Naive thymus-derived CD8-positive, alpha-beta T cell (primary cell): Measurements from ENCODE around the gene EOGT. TPM values are rescaled to one million over a fixed set of nuclear protein-coding genes. Genes with fewer than 3 reads are reported as not detected.

Experiments
- ATAC-seq, 2 donors: fragments of 150-1000 bp; cut with Tn5 transposase in 1 of 2; sonication (Bioruptor Pico), chemical (Tn5 transposase) in 1 of 2; 1 replicate in 1 of 2; 2 replicates in 1 of 2; pipeline ENCODE4 v1.10.0; 2021; ENCODE audit warnings: mild to moderate bottlenecking in 2 of 2, moderate library complexity in 2 of 2
- POLR2A ChIA-PET: fragments of 350-600 bp; sonication (Branson Sonifier 250); formaldehyde crosslinking; loops from one replicate; lab custom pipeline; 2021; ENCODE audit warnings: antibody characterized with exemption; lab: Charles Lee
- DNase-seq, 10 donors: peaks; one replicate each; pipeline versions ENCODE4 v3.0.0 to v3.0.0-alpha.2; 2020 to 2022
- H3K27ac Mint-ChIP-seq, 10 donors: one replicate each; pipeline ENCODE4 v1.8.0; 2020 to 2022; ENCODE audit warnings: mild to moderate bottlenecking in 10 of 10, mixed read lengths in 10 of 10, moderate library complexity in 4 of 10, inconsistent platforms in 1 of 10
- H3K27me3 Mint-ChIP-seq, 5 donors: one replicate each; pipeline ENCODE4 v1.8.0; 2021 to 2022; ENCODE audit warnings: mixed read lengths in 5 of 5
- H3K36me3 Mint-ChIP-seq, 3 donors: one replicate each; pipeline ENCODE4 v1.8.0; 2020 to 2022; ENCODE audit warnings: mixed read lengths in 3 of 3, mild to moderate bottlenecking in 2 of 3, inconsistent platforms in 1 of 3
- H3K4me1 Mint-ChIP-seq, 4 donors: one replicate each; pipeline ENCODE4 v1.8.0; 2021 to 2022; ENCODE audit warnings: mixed read lengths in 4 of 4
- H3K4me3 Mint-ChIP-seq, 10 donors: one replicate each; pipeline ENCODE4 v1.8.0; 2020 to 2022; ENCODE audit warnings: mild to moderate bottlenecking in 10 of 10, mixed read lengths in 10 of 10, moderate library complexity in 6 of 10, inconsistent platforms in 1 of 10
- H3K9me3 Mint-ChIP-seq, 9 donors: one replicate each; pipeline ENCODE4 v1.8.0; 2020 to 2022; ENCODE audit warnings: mixed read lengths in 9 of 9, mild to moderate bottlenecking in 3 of 9, inconsistent platforms in 1 of 9, moderate library complexity in 1 of 9
- polyA plus RNA-seq, 3 donors: library from polyadenylated mRNA; unstranded; fragments of 300-500 nt; fragmentation: Illumina TruSeq; gene quantifications; one replicate each; pipeline ENCODE4 v1.2.3, GENCODE V29; 2021
- total RNA-seq, 8 experiments: library from RNA in 2 of 8; stranded (reverse) in 2 of 8; gene quantifications; one replicate each; pipeline ENCODE4 v1.2.3 and lab custom pipeline; 2021 to 2026

EOGT gene
- total and polyA plus RNA-seq, 5 experiments from 2014 or later, result 5.0 to 17.4 (median 5.7) TPM

DNA sequence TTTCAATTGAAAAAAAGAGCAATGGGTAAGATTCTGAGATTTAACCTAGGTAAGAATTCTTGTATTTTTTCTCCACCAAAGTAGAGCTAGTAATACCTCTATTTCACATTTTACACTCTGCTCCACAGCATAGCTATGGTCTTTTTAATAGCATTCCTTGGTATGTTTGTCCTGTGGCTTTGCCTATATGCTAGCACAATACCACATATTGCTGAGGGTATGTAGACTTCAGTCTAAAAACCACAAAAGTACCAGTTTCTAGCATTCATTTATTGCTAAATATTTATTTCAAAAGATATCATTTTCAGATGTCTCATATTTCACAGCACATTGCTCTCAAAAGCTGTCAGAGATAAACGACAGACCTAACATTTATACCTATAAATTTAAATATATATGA lies 18.2 kb upstream of the EOGT start:
- H3K27me3 Mint-ChIP-seq, result no peaks in the 10 kb centered on the region
- no peak overlapping the region for H3K27ac Mint-ChIP-seq
- POLR2A ChIA-PET, result interaction anchor here (1.4 kb wide), 1 partner anchor 13 kb away, joined by 3 read pairs; no protein-coding TSS in a partner anchor
- peaks cover 0 to 2% (median 0%) of the 10 kb centered on the region in 4 donors for H3K4me1 Mint-ChIP-seq
- DNase-seq, result no peak
- no peaks in the 10 kb centered on the region for H3K9me3 Mint-ChIP-seq
- no peak overlapping the region for H3K4me3 Mint-ChIP-seq
- ATAC-seq, result no peak
- peaks cover 10 to 90% (median 35%) of the 10 kb centered on the region in 3 donors for H3K36me3 Mint-ChIP-seq

DNA sequence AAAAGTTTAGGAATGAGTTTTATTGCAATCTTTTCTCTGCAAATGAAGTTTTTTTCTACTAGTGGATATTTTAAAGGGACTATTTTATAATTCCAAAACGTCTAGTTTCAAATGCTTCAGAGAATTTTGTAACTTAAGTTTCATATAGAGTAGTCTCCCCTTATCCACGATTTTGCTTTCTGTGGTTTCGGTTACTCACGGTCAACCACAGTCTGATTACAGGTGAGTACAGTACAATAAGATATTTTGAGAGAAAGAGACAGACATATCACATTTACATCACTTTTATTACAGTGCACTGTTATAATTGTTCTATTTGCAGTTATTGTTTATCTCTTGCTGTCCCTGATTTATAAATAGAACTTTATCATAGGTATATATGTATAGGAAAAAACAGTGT lies 7.4 kb upstream of the EOGT start:
- Mint-ChIP-seq H3K27ac (no peak overlapping the region), H3K4me3 (no peak overlapping the region), H3K27me3 (no peaks in the 10 kb centered on the region), H3K36me3 (peaks cover 5 to 40% (median 18%) of the 10 kb centered on the region in 3 donors), H3K4me1 (no peaks in the 10 kb centered on the region), H3K9me3 (no peaks in the 10 kb centered on the region)
- POLR2A ChIA-PET, result no interaction called here
- DNase-seq, result no peak
- ATAC-seq, result no peak

DNA sequence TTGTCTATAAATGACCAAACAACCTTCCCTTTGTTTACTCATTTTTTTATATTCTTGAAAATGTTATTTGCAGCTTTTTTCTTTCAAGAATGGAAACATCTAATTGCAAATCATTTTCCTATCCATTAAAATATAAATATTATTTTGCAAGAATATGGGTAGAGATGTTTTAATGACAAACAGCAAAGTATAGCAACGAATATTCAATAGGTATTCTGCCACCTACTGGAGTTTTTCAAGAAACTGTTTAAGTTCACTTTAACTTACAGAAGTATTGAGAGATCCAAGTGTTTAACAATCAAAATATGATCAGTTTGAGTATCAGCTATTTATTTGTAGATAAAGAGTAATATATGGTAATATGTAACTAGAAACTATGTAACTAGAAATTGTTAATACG lies 6.9 kb upstream of the EOGT start:
- no peak for ATAC-seq
- Mint-ChIP-seq H3K4me1 (no peaks in the 10 kb centered on the region), H3K4me3 (no peak overlapping the region), H3K9me3 (no peaks in the 10 kb centered on the region), H3K27ac (no peak overlapping the region), H3K27me3 (no peaks in the 10 kb centered on the region), H3K36me3 (peaks cover under 1 to 35% (median 14%) of the 10 kb centered on the region in 3 donors)
- no peak for DNase-seq
- POLR2A ChIA-PET, result no interaction called here

DNA sequence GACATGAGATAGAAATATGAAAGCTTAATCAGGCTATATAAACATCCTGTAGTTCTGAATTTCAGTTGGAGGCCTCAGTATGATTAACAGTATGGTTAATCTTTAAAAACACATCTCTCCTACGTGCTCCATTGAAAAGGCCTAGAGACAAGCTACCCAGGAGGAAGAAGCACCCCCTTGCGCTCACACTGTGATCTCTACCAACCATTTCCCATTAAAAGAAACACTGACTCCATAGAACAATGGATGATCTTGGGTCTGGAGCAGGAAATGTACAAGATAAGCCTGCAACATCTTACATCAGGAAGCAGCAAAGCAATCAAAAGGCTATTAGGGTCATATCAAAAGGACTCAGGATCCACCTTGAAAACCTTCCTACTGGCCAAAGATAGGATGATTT lies 3.4 kb upstream of the EOGT start:
- peaks cover 6 to 20% (median 18%) of the 10 kb centered on the region in 4 donors for H3K4me1 Mint-ChIP-seq
- H3K36me3 Mint-ChIP-seq, result peaks cover 0 to 20% (median 7%) of the 10 kb centered on the region in 3 donors
- H3K27me3 Mint-ChIP-seq, result no peaks in the 10 kb centered on the region
- H3K9me3 Mint-ChIP-seq, result no peaks in the 10 kb centered on the region
- POLR2A ChIA-PET, result no interaction called here
- ATAC-seq (no peak), DNase-seq (no peak)
- no peak overlapping the region for H3K27ac Mint-ChIP-seq
- no peak overlapping the region for H3K4me3 Mint-ChIP-seq

DNA sequence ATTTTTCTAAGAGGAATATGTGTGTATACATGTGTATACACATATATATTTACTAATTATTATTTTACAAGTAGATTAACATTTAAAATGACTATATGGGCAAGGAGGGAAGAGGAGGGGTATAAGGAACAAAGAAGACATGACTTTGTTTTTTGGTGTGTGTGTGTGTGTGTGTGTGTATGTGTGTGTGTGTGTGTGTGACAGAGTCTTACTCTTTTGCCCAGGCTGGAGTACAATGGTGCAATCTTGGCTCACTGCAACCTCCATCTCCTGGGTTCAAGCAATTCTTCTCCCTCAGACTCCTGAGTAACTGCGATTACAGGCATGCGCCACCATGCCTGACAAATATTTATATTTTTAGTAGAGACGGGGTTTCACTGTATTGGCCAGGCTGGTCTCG lies 2.6 kb upstream of the EOGT start:
- no peak for ATAC-seq
- POLR2A ChIA-PET, result no interaction called here
- DNase-seq, result no peak
- Mint-ChIP-seq H3K9me3 (no peaks in the 10 kb centered on the region), H3K4me1 (peaks cover 8 to 23% (median 19%) of the 10 kb centered on the region in 4 donors), H3K27me3 (no peaks in the 10 kb centered on the region), H3K4me3 (no peak overlapping the region), H3K36me3 (peaks cover 0 to 17% (median 7%) of the 10 kb centered on the region in 3 donors), H3K27ac (no peak overlapping the region)

DNA sequence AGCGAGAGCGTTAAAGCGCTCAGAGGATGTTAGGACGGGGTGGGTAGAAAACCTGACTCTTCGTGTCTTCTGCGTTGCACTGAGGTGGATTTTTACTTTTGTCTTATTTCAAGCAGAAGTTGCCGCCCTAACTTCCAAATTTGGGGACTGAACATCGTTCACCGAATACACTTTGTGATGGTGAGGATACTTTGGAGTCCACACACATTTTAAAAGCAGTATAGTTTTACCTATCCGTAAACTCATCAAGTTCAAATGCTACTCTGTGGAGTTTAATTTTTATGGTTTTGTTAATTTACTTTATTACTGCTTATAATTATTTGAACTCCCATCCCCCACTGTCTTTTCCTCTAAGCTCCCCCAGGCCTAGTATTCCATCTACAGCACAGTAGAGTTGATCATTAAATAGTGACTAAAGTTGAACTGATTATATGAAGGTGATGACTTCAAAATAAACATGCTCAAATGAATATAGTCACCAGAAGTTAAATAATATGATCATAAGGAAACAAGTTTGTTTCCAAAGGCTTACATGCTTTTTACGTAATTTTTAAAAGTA lies 617 bp upstream of the EOGT start:
- H3K27me3 Mint-ChIP-seq, result no peaks in the 10 kb centered on the region
- DNase-seq (no peak), ATAC-seq (no peak)
- H3K4me1 Mint-ChIP-seq, result peaks cover 10 to 26% (median 19%) of the 10 kb centered on the region in 4 donors
- peak overlapping the region; percentile 53 to 87 (median 84) for H3K4me3 Mint-ChIP-seq
- H3K9me3 Mint-ChIP-seq, result no peaks in the 10 kb centered on the region
- H3K36me3 Mint-ChIP-seq, result peaks cover 0 to 13% (median 7%) of the 10 kb centered on the region in 3 donors
- H3K27ac Mint-ChIP-seq, result peak overlapping the region in 9 of 10 donors; percentile 13 to 87 (median 75)
- POLR2A ChIA-PET, result interaction anchor here (0.8 to 2.5 kb wide), 6 partner anchors 14 to 78 kb away, joined by 3 to 10 read pairs (median 4); partner anchors contain the start of genes ARL6IP5 and TMF1

DNA sequence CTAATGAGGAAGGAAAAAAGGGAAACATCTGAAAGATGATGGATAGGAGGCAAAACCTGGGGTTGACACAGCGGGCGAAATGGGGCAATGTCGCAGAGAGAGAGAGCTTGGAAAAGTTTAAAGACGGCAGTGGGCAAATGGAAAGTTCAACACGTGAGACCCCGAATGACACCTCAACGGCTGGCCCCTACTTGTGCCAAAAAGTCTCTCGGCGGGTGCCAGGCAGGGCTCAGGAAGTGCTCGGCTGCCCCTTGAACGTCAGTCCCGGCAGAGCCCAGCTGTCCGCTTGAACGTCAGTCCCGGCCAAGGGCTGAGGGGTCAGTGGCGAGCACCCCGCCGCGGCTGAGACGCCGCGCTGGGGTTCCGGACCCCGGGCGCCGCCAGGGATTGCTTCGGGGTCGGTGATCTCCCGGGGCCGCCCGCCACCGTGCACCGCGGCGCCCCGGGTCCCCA lies 658 bp downstream of the EOGT start:
- Mint-ChIP-seq H3K4me3 (peak overlapping the region; percentile 80 to 93 (median 89)), H3K4me1 (peaks cover 10 to 26% (median 19%) of the 10 kb centered on the region in 4 donors), H3K36me3 (peaks cover 0 to 13% (median 2%) of the 10 kb centered on the region in 3 donors), H3K9me3 (no peaks in the 10 kb centered on the region), H3K27me3 (no peaks in the 10 kb centered on the region), H3K27ac (peak overlapping the region; percentile 29 to 87 (median 74))
- POLR2A ChIA-PET, result interaction anchor here (1.0 to 2.5 kb wide), 5 partner anchors 16 to 79 kb away, joined by 3 to 10 read pairs (median 3); partner anchors contain the start of genes ARL6IP5 and TMF1
- DNase-seq (peak in 2 of 10 donors; percentile 1 to 4), ATAC-seq (peak in 1 of 2 donors; percentile 5)

DNA sequence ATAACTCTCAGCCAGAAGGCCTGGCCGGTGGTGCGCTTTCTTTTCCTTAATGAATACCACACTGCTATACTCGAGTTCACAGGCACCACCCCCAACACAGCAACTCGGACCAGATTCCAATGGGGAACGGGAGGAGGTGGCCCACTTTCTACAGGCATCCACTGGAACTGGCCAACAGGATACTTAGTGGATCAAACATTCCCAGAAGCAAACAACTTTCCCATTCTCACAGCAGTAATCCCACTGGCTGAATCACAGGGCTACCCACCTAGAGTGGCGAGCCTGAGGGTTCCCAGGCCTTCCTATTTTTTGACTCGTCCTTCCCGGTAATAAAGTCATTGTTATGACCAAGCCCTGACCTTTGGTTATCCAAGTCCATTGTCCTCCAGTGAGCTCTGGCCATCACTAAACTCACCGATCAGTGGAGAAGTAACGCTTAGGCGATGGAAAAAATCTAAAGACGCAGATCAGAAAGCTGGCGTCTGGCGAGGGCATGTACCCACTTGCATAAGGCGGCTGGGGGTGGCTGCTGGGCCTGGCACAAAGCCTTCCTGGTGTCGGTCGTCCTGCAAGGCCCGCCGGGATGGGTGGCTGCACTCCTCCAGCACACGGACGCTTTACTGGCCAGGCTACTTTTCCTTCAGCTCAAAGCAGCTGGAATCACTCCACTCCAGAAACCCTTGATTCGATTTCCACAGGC lies 1.2 kb downstream of the EOGT start:
- Mint-ChIP-seq H3K36me3 (peaks cover 0 to 10% (median 0%) of the 10 kb centered on the region in 3 donors), H3K4me3 (peak overlapping the region; percentile 80 to 93 (median 89)), H3K4me1 (peaks cover 10 to 26% (median 19%) of the 10 kb centered on the region in 4 donors), H3K9me3 (no peaks in the 10 kb centered on the region), H3K27ac (peak overlapping the region; percentile 29 to 88 (median 74)), H3K27me3 (no peaks in the 10 kb centered on the region)
- POLR2A ChIA-PET, result interaction anchor here (1.5 to 2.5 kb wide), 2 partner anchors 40 to 72 kb away, joined by 3 to 10 read pairs; partner anchors contain the start of genes ARL6IP5 and TMF1
- DNase-seq, result peak in 1 of 10 donors; percentile 4
- no peak for ATAC-seq

DNA sequence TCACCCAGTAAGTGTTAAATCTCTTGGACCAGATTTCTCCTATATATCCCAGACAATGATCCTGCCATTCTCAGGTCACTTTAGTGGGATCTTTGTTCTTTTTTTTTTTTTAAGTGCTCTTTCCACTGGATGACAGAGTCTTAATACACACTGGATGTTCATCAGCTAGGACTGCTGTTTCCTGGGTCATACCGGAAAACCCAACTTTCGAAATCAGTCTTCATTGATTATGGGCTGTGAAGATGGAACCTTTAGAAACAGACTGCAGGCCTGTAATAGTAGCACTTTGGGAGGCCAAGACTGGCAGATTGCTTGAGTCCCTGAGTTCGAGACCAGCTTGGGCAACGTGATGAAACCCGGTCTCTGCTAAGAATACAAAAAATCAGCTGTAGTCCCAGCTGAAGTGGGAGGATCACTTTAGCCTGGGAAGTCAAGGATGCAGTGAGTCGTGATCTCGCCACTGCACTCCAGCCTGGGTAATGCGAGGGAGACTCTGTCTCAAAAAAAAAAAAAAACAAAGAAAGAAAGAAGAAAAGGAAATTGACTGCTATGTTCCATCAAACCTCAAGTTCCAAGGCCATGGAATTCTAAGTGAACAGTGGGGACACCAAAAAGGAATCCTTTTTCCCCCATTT lies 2.3 kb downstream of the EOGT start:
- H3K27ac Mint-ChIP-seq, result peak overlapping the region in 7 of 10 donors; percentile 5 to 63 (median 44)
- H3K9me3 Mint-ChIP-seq, result no peaks in the 10 kb centered on the region
- H3K4me1 Mint-ChIP-seq, result peaks cover 10 to 26% (median 19%) of the 10 kb centered on the region in 4 donors
- DNase-seq (no peak), ATAC-seq (no peak)
- no peaks in the 10 kb centered on the region for H3K27me3 Mint-ChIP-seq
- H3K36me3 Mint-ChIP-seq, result peaks cover 0 to 15% (median 3%) of the 10 kb centered on the region in 3 donors
- peak overlapping the region in 9 of 10 donors; percentile 32 to 78 (median 47) for H3K4me3 Mint-ChIP-seq
- POLR2A ChIA-PET, result no interaction called here

DNA sequence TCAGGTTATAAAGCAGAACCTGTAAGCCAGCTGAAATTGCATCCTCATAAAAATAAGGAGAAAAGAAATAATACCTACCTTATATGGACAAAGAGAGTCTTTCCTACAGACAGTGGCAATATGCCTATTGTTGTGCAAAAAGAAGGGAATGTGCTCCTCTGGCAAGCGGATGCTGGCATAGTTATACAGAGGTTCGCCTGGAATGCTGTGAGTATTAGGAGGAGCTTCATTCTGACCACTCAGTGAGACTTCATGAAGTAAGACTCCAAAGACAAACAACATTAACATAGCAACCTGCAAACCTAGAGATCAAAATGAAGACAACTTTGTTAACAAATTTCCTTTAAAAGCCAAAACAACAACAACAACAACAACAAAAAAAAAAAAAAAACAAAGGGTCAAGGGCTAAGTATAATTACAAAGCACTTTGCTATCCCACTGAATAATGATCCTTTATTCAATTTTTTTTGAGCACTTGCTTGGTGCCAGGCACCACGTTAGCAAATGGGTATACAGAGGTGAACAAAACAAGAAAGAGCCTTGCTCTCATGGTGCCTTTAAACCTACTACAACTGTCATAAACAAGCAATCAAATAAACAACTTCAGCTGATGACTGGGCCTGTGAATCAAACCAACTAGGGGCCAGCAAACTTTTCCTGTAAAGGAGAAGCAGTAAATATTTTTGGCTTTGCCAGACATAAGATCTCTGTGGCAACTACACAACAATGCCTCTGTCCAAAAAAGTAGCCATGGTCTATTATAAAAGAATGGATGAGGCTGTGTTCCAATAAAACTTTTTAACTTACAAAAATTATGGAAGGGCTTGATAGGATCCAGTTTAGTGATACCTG lies 3.7 kb downstream of the EOGT start:
- Mint-ChIP-seq H3K9me3 (no peaks in the 10 kb centered on the region), H3K27me3 (no peaks in the 10 kb centered on the region), H3K4me3 (no peak overlapping the region), H3K4me1 (peaks cover 7 to 22% (median 15%) of the 10 kb centered on the region in 4 donors), H3K27ac (peak overlapping the region in 3 of 10 donors; percentile 26 to 31 (median 27)), H3K36me3 (peaks cover 0 to 28% (median 8%) of the 10 kb centered on the region in 3 donors)
- POLR2A ChIA-PET, result no interaction called here
- no peak for ATAC-seq
- DNase-seq, result no peak

DNA sequence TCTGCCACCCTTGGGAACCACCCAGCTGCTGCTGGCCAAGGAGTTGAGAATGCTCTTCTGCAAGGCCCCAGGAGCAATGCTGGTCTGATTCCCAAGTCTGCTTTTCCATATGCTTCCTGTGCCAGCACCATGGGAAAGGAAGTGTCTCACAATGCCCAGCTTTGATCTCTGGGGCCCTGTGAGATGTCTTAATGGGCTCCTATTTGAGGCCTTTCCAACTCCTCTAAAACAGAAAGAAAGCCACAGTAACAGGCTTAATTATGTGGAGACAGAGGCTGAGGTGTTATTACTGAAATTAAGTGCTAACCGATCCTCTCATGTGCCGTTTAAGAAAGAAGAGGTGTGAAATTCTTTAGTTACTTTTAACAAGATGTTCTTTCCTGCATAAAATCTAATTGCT lies 4.5 kb downstream of the EOGT start:
- Mint-ChIP-seq H3K4me3 (no peak overlapping the region), H3K4me1 (peaks cover 6 to 17% (median 9%) of the 10 kb centered on the region in 4 donors), H3K27me3 (no peaks in the 10 kb centered on the region), H3K27ac (peak overlapping the region in 1 of 10 donors; percentile 3), H3K9me3 (no peaks in the 10 kb centered on the region), H3K36me3 (peaks cover 0 to 36% (median 14%) of the 10 kb centered on the region in 3 donors)
- DNase-seq (no peak), ATAC-seq (no peak)
- POLR2A ChIA-PET, result interaction anchor here (0.5 kb wide), 1 partner anchor 1483 kb away, joined by 3 read pairs; no protein-coding TSS in a partner anchor
